ENCODE measurements around the gene BBS12. TPM values are rescaled to one million over a fixed set of nuclear protein-coding genes. Genes with fewer than 3 reads are reported as not detected.

Gene BBS12
- total RNA-seq, 2 donors from 2014 or later: 2.3 TPM; not detected in 1

DNA sequence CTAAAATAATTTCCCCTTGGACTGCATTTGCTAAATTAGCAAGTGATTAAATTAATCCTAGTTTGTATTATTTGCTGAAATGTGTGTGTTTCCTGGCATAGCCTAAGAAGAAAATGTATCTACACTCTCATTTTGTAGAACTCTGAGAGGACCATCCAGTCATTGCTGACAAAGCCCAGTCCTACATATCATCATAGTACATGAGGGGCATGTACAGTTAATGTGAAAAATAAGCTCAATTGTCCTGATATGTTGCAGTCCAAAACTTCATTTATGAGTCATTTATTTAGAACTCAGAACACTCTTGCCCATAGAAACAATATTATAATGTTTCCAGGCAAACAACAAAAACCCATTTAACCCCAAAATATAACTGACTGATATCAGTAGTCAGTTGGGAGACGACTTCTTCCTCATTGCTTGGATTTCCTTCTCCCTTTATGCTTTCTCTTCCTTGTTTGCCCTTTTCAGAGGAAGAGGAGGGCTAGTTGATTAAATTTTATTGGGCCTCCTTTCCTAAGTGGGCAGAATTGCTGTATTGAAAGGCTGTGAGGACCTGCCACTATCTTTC is 26.9 kb upstream of the BBS12 start:
- Histone ChIP-seq H3K27ac (no peak overlapping the region), H3K36me3 (replicated peaks in 1 of 2; ENCODE audit: insufficient read depth in 1 of 2, low read depth in 2 of 2) (no peaks in the 10 kb centered on the region), H3K9me3 (no peaks in the 10 kb centered on the region), H3K4me1 (peaks cover 5% of the 10 kb centered on the region), H3K4me3 (no peak overlapping the region), H3K27me3 (peaks cover 0 to 3% of the 10 kb centered on the region in 2 donors)
- TF ChIP-seq POLR2A (IDR thresholded peaks at IDR 0.05): no peak
- TF ChIP-seq, protein P1, sequence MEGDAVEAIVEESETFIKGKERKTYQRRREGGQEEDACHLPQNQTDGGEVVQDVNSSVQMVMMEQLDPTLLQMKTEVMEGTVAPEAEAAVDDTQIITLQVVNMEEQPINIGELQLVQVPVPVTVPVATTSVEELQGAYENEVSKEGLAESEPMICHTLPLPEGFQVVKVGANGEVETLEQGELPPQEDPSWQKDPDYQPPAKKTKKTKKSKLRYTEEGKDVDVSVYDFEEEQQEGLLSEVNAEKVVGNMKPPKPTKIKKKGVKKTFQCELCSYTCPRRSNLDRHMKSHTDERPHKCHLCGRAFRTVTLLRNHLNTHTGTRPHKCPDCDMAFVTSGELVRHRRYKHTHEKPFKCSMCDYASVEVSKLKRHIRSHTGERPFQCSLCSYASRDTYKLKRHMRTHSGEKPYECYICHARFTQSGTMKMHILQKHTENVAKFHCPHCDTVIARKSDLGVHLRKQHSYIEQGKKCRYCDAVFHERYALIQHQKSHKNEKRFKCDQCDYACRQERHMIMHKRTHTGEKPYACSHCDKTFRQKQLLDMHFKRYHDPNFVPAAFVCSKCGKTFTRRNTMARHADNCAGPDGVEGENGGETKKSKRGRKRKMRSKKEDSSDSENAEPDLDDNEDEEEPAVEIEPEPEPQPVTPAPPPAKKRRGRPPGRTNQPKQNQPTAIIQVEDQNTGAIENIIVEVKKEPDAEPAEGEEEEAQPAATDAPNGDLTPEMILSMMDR (IDR thresholded peaks at IDR 0.05): no peak
- ATAC-seq (no peak), DNase-seq (no peak)
- intact Hi-C loops (cut with DNase I): no loop called here
- 45 to 65% methylated on average over 1 of the region's 1 CpG for WGBS, 2 donors

DNA sequence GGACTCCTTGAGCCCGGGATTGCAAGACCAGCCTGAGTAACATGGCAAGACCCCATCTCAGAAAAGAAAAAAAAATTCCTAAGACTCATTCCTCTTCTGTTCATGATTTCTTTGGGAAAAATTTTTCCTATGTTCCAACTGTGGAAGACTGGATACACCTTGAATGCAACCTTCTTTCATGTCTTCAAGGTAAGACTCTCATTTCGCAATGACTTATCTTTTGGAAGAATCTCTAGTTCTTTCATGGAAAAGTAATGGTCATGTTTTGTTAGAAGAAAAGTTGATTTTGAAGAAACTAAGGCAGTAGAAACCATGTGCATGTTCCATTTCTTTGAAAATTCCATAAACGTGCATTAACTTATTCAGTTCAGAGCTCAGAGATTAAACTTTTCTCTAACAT is 26.0 kb upstream of the BBS12 start:
- no peak overlapping the region for H3K4me3 ChIP-seq
- 78 to 81% methylated on average over 3 of the region's 3 CpGs for WGBS, 2 donors
- intact Hi-C loops (cut with DNase I): no loop called here
- TF ChIP-seq, protein P1 (IDR thresholded peaks at IDR 0.05): no peak
- no peak for TF ChIP-seq POLR2A (IDR thresholded peaks at IDR 0.05)
- H3K9me3 ChIP-seq: no peaks in the 10 kb centered on the region
- H3K27ac ChIP-seq: no peak overlapping the region
- DNase-seq: no peak
- peaks cover 5% of the 10 kb centered on the region for H3K4me1 ChIP-seq
- no peak for ATAC-seq
- H3K27me3 ChIP-seq: peaks cover 0 to 3% of the 10 kb centered on the region in 2 donors
- no peaks in the 10 kb centered on the region for H3K36me3 ChIP-seq (replicated peaks in 1 of 2; ENCODE audit: insufficient read depth in 1 of 2, low read depth in 2 of 2)

- H3K36me3 ChIP-seq (replicated peaks in 1 of 2; ENCODE audit: insufficient read depth in 1 of 2, low read depth in 2 of 2): no peaks in the 10 kb centered on the region
- intact Hi-C loops (cut with DNase I): no loop called here
- ATAC-seq (no peak), DNase-seq (no peak)
- no peak overlapping the region for H3K27ac ChIP-seq
- peaks cover 2% of the 10 kb centered on the region for H3K4me1 ChIP-seq
- WGBS, 2 donors: 70 to 74% methylated on average over 4 of the region's 4 CpGs
- no peaks in the 10 kb centered on the region for H3K9me3 ChIP-seq
- TF ChIP-seq, protein P1 (IDR thresholded peaks at IDR 0.05): no peak
- no peak for TF ChIP-seq POLR2A (IDR thresholded peaks at IDR 0.05)
- H3K27me3 ChIP-seq: peaks cover 0 to 3% of the 10 kb centered on the region in 2 donors
- no peak overlapping the region for H3K4me3 ChIP-seq
Observed at GRCh38 chr4:122707497-122707896, 25.0 kb upstream of the BBS12 start.

DNA sequence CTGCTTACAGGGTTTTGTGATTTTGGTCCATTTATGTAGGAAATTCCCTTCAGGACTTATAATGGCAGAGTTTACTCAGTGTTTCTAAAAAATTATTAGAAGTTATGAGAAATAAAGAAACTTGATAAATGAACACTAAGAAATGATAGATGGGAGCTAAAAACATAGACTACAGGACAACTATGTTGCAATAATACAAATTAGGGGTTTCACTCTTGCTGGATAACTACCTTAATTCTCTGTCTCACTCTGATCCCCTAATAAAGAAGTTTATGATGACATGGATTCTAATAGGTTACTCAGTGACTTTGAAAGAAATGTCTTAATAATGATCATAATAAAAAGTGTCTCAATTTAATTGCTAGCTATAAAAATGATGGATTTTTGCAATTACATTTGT is 23.3 kb upstream of the BBS12 start:
- Histone ChIP-seq H3K27me3 (peaks cover 0 to 3% of the 10 kb centered on the region in 2 donors), H3K9me3 (no peaks in the 10 kb centered on the region), H3K36me3 (replicated peaks in 1 of 2; ENCODE audit: insufficient read depth in 1 of 2, low read depth in 2 of 2) (no peaks in the 10 kb centered on the region), H3K27ac (no peak overlapping the region), H3K4me3 (no peak overlapping the region), H3K4me1 (no peaks in the 10 kb centered on the region)
- TF ChIP-seq POLR2A (IDR thresholded peaks at IDR 0.05): no peak
- TF ChIP-seq, protein P1 (IDR thresholded peaks at IDR 0.05): no peak
- ATAC-seq: no peak
- intact Hi-C loops (cut with DNase I): no loop called here
- DNase-seq: no peak
